ENCODE results near the gene ASMTL.
"Not testable (repeated sequence)": the region's sequence is repeated elsewhere in the genome, so short reads cannot be mapped to it uniquely, and the experiment has no call there.

The ASMTL gene

DNA sequence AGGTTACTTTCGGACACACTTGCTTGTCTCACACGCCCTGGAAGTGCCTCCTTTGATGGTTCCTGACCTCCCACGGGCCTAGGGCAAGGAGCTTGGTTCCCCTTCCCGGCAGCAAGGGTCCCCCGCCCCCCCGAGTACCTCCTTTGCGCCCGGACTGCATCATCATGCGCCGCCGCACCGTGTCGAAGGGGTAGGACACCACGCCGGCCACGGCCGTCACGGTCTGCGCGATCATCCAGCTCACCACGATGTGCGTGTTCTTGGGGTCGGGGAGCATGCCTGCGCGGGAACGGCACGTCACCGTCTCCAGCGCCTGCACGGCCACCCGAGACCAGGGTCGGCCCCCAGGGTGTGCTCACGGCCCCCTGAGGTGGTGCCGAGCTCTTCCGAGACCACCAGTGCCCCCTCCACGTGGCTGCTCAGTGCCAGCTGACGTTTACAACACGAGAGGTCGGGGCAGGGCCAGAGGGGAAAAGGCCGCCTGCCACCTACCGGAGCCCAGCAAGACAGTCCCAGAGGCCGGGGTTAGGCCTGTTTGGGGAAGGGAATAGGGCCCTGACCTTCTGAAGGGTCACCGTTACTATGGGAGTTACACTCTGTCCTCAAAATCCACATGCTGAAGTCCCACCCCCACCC lies 65.5 kb downstream of the ASMTL start:
- DNase-seq = no peak

DNA sequence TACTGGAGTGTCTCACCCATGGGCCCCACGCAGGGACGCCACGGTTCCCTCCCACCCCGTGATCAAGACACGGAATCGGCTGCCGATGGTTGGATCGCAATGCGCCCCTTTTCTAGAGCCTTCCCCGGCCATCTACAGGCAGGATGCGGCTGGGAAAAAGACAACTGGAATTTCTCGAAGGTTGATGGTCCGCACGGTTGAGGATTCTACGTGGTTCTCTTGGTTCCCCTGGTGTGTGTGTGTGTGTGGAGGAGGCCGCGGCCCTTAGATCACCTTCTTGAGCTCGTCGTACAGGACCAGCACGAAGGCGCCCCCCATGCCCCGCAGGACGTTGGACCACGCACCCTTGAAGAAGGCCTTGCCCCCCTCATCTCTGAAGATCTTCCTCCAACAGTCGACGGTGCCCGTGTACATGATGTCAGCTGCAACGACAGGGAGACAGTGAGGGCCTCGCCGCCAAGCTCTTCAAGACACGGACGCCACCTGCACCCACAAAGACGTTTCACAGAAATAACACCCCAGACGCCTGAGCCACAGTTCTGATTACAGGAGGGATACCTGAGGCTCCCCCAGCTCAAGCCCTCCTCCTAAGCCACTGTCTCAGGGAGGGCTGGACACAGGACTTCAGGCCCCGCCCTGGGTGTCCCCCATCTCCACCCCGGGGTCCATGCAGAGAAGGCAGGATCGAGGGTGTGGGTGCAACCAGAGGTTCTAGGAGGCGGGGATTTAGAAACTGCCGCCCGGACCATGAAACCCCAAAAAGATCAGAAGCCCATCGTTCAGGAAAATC lies 66.2 kb downstream of the ASMTL start:
- DNase-seq = no peak

DNA sequence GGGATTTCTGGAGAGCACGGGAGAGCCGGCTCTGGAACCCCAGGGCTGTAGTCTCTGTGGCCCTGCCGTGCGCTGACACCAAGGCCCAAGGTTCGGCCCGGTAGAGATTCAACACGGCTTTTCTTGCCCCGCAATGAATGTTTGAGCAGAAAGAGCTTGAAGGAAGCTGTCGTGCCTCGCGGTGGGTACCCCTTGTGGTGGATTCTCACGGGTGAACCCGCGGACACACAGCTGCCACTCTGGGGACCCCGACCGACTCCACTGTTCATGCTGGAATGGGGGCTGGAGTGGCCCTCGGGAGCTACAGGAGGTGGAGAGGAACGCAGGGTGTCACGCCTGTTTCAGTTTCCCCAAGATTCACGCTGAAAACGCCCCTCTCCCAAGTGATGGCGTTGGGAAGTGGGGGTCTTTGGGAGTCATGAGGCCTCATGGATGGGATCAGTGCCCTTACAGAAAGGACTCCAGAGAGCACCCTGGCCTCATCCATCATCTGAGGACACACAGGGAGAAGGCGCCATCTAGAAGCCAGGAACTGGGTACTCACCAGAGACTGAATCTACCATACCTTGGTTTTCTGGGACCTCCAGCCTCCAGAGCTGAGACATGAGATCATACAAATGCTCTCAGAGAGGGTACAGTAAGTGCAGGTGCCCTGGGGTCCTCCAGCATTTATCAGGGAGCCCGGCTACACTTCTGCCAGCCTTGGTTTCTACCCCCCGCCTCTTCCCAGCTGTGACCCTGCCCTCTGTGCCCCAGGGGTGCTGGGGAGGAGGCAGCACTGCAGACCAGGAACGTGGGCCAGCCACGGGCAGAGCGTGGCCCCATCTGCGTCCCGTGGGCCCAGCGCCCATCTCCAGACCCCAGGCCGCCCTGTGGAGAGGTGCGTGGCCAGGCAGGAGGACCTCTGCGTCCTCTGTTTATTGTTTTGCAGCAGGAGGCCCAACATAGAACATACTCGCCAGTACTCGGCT lies 67.2 kb downstream of the ASMTL start:
- no peak for DNase-seq

DNA sequence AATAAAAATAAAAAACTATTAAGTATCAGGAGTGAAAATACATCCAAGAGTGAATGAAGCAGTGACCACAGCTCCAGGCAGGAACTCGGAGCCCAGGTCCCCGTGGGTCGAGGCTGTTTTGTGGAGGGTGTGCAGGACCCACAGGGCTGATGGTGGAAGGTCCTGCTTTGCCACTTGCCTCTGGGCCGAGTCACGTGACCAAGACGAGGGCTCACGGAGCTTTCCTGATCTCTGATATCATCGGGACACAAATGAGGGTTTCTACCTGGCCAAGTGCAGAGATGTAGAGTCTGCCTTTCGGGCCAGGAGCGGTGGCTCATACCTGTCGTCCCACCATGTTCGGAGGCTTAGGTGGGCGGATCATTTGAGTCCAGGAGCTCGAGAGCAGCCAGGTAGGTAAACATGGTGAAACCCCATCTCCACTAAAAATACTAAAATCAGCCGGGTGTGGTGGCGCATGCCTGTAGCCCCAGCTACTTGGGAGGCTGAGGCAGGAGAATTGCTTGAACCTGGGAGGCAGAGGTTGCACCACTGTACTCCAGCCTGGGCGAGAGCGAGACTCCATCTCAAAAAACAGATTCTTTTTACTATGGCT lies 68.0 kb downstream of the ASMTL start:
- no peak for DNase-seq

DNA sequence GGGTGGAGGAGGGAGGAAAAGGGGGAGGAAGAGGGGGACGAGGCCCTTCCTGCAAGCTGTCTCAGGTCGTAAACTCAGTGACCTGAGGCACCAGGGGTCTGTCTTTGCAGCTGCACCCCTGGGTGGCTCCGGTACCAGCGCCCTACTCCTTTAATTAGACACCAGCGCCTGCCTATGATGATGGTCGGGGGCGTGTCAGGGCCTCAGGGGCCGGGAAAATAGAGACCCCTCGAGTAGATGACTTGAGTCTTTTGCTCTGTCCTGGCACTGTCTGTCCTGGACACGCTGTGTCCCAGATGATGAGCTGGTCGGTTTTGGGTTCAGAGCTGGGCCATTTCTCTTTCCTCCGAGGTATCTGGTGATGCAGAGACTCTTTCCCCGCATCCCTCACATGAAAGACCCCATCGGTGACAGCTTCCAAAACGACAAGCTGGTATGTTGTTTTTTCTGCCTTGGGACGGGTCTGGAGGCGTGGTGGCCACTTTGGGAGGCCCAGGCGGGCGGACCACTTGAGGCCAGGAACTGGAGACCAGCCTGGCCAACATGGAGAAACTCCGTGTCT lies 72.0 kb downstream of the ASMTL start:
- no peak for DNase-seq

DNA sequence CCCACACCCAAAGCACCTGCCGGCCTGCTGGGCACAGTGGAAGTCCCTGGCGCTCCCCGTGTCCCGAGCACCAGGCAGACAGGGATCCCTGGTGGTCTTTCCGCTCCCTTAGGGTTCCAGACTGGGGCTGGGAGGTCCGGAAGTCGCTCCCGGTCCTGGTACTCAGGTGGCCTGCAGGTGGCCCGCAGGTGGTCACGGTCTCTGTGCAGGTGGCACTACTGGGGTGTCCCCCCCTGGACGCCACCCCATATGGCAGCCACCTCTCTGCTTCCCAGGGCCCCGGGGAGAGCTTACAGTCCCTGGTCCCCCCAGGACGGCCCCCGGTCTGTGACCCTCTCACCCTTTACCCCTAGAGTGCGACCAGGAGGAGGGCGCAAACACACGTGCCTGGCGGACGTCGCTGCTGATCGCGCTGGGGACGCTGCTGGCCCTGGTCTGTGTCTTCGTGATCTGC lies 74.4 kb downstream of the ASMTL start:
- DNase-seq = no peak

DNA sequence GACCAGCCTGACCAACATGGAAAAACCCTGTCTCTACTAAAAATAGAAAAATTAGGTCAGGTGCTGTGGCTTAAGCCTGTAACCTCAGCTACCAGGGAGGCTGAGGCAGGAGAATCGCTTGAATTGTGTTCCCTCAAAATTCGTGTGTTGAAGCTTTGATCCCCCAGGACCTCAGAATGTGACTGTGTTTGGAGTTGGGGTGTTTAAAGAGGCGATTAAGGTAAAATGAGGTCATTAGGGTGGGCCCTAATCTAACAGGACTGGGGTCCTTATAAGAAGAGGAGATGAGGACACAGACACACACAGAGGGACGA lies 84.4 kb downstream of the ASMTL start:
- DNase-seq = no peak

DNA sequence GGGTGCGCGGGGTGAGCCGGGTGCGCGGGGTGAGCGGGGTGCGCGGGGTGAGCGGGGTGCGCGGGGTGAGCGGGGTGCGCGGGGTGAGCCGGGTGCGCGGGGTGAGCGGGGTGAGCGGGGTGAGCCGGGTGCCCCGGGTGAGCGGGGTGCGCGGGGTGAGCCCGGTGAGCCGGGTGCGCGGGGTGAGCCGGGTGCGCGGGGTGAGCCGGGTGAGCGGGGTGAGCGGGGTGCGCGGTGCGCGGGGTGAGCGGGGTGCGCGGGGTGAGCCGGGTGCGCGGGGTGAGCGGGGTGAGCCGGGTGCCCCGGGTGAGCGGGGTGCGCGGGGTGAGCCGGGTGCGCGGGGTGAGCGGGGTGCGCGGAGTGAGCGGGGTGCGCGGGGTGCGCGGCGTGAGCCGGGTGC lies 86.3 kb downstream of the ASMTL start:
- not testable (repeated sequence) for DNase-seq

DNA sequence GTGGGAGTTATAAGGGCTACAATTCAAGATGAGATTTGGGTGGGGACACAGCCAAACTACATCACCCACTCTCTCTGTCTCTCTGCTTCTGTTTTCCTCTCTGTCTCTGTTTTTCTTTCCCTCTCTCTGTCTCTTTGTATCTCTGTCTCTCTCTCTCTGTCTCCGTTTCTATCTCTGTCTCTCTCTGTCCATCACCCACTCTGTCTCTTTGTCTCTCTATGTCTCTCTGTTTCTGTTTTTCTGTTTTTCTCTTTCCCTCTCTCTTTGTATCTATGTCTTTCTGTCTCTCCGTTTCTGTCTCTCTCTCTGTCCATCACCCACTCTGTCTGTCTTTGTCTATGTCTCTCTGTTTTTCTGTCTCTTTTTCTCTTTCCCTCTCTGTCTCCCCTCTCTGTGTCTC lies 90.8 kb downstream of the ASMTL start:
- no peak for DNase-seq

DNA sequence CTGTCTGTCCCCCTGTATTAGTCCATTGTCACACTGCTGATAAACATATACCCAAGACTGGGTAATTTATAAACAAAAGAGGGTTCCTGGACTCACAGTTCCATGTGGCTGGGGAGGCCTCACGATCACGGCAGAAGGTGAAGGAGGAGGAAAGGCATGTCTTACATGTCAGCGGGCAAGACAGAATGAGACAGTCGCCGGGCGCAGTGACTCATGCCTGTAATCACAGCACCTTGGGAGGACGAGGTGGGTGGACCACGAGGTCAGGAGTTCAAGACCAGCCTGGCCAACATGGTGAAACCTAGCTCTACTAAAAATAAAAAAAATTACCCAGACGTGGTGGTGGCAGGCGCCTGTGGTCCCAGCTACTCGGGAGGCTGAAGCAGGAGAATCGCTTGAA lies 91.4 kb downstream of the ASMTL start:
- DNase-seq = no peak

DNA sequence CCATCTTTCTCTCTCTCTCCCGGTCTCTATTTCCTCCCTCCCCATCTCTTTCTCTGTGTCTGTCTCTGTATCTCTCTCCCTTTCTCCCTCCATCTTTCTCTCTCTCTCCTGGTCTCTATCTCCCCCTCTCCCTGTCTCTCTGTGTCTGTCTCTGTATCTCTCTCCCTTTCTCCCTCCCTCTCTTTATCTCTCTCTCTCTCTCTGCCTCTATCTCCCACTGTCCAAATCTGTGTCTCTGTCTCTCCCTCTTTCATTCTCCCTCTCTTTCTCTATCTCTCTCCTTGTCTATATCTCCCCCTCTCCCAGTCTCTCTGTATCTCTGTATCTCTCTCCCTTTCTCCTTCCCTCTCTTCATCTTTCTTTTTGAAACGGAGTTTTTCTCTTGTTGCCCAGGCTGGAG lies 92.5 kb downstream of the ASMTL start:
- DNase-seq = no peak

DNA sequence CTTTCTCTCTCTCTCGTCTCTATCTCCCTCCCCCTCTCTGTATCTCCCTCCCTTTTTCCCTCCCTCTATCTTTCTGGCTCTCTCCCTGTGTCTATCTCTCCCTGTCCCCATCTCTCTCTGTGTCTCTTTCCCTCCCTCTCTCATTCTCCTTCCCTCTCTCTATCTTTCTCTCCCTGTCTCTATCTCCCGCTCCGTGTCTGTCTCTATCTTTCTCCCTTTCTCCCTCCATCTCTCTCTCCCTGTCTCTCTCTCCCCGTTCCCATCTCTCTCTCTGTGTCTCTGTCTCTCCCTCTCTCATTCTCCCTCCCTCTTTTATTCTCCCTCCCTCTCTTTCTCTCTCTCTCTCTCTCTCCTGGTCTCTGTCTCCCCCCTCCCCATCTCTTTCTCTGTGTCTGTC lies 93.2 kb downstream of the ASMTL start:
- DNase-seq = no peak

DNA sequence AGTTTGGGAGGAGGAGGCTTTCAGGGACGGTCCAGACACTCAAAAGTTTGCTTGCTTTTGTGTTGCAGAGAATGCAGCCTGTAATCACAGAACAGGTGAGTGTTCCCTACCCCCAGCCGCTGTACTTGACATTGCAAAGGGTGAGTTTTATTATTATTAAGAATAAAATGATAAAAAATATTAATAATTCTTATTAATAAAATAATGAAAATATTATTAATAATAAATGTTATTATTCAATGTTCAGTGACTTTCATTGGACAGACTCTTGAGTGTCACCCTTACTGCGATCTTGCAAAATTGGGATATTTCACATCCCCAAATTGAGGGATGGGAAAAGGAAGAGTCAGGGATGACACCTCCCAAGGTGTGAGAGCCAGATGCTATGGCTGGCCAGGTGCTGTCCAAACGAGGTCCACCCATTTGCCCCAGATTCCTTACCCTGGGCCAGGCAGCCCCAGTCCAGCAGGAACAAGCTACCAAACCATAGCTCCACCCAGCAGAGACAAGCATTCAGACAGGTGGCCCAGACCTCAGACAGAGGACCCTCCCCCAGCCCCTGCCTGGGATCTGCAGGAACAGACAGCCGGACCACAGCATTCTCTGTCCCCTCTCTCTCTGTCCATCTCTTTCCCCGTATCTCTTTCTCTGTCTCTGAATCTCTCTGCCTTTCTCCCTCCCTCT lies 93.8 kb downstream of the ASMTL start:
- DNase-seq = no peak

DNA sequence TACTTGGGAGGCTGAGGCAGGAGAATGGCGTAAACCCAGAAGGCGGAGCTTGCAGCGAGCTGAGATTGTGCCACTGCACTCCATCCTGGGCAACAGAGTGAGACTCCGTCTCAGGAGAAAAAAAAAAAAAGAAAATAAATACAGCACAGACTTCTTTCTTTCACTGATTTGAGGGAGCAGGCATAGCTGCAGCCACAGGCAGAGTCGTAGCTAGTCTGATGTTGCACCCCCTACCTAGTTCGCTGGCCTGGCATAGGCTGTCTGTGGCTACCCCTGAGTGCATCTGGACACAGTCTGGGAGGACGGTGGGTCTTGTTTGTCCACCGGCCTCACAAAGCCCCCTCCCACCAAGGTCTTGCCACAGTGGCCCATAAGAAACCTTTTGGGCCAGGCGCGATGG lies 94.7 kb downstream of the ASMTL start:
- DNase-seq = no peak

DNA sequence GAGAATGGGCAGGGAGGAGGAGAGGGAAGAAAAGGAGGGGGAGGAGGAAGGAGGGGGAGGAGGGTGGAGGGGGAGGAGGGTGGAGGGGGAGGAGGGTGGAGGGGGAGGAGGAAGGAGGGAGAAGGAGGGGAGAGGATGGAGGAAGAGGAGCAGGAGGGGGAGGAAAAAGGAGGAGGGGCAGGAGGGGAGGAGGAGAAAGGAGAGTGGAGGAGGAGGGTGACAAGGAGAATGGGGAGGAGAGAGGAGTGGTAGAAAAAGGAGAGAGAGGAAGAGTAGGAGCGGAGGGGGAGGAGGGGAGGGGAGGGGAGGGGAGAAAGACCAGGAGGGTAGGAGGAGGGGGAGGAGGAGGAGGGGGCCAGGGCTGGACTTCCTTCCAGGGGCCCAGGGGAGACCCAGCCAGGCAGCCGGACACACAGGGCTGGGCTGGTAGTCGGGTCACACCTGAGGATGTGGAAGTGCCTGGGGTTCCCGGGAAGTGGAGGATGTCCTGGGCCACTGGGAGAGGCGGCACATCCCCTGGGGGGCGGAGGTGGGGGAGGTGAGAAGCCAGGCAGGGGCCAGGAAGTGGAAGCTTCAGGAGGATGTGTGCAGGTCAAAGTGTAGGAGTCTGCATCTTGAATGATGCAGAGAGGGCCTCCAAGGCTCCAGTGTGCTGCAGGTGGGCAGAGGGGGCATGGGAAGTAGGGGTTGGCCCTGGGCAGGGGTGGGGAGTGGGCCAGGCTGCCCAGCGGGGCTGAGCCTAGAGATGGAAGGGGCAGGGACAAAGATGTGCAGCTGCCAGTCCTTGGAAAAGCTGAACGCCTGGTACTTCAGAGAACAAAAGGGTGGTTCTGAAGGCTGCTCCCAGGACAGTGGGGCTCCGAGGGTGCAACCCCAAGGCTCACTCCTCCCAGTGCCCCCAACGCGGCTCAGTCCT lies 97.3 kb downstream of the ASMTL start:
- no peak for DNase-seq

DNA sequence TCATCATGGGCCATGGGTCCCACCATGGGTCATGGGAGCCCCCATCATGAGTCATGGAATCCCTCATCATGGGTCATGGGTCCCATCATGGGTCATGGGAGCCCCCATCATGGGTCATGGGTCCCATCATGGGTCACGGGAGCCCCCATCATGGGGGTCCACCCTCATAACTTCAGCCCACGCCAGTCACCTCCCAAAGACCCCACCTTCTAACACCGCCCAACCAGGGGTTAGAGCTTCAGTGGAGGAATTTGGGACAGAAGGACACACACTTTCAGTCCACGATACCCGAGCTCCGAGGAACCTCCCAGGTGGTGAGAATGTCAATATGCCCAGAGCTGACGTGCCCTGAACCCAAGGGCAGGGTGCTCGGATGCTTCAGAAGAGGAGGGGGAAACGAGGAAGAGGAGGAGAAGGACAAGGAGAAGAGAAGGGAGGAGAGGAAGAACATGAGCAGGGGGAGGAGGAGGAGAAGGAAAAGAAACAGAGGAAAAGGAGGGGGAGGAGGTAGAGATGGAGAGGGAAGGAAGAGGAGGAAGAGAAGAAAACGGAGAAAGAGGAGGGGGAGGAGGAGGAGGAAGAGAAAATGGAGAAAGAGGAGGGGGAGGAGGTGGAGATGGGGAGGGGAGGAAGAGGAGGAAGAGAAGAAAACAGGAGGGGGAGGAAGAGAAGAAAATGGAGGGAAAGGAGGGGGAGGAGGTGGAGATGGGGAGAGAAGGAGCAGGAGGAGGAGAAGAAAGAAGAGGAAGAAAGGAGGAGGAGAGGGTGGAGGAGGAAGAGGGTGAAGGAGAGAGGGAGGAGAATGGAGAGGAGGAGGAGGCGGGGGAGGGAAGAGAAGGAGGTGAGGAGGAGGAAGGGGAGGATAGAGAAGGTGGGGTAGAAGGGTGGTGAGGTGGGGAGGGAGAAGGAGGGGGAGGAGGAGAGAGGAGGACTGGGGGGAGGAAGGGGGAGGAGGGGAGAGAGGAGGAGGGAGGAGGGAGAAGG lies 98.4 kb downstream of the ASMTL start:
- DNase-seq = no peak

Data from activated CD4-positive, CD25-positive, alpha-beta regulatory T cell (primary cell).